Lower leg skin (tissue), 4 donors: Measurements from ENCODE around the gene ENTPD3. TPM values are rescaled to one million over a fixed set of nuclear protein-coding genes. Genes with fewer than 3 reads are reported as not detected.

Experiments
- DNase-seq, 2 donors: peaks; one replicate each; pipeline ENCODE4 v3.0.0-alpha.2; 2019; ENCODE audit warnings: low spot score in 2 of 2
- H3K4me3 ChIP-seq: fragments of 200-600 bp; sonication (generic); 2 replicates; pipeline ENCODE4 v1.5.1; 2017; ENCODE audit warnings: mild to moderate bottlenecking, low read depth; ENCODE audit not compliant: poor library complexity, severe bottlenecking
- POLR2A ChIP-seq, 2 donors: fragments of 450-650 bp; IDR thresholded peaks; one replicate each; pipeline ENCODE4 v1.6.1; 2016 to 2017; ENCODE audit warnings: antibody characterized with exemption in 2 of 2, mild to moderate bottlenecking in 1 of 2, moderate library complexity in 1 of 2
- WGBS, 2 donors: methylation state at CpG; one replicate each; pipeline ENCODE4 v1.1.5; 2018; 5-methylcytosine and 5-hydroxymethylcytosine counted together
- intact Hi-C: fragments of 100-400 bp; cut with DNase I; formaldehyde crosslinking; loops from one replicate; pipeline ENCODE4 v1.15.0; 2023; ENCODE audit warnings: low total_unique reads
- total RNA-seq, 4 donors: library from RNA; depleted of rRNA; stranded (reverse); fragments of >200 nt; gene quantifications; one replicate each; pipeline ENCODE4 v1.1.0, GENCODE V29; 2016
- TF ChIP-seq, protein P1 (sequence below), 3 donors: fragments of 450-650 bp; IDR thresholded peaks; one replicate each; pipeline ENCODE4 v1.5.1; 2016; ENCODE audit warnings: antibody characterized with exemption in 3 of 3, mild to moderate bottlenecking in 3 of 3, moderate library complexity in 2 of 3

ENTPD3 gene
- total RNA-seq, 4 donors from 2014 or later: 4.9 to 6.2 (median 5.4) TPM

DNA sequence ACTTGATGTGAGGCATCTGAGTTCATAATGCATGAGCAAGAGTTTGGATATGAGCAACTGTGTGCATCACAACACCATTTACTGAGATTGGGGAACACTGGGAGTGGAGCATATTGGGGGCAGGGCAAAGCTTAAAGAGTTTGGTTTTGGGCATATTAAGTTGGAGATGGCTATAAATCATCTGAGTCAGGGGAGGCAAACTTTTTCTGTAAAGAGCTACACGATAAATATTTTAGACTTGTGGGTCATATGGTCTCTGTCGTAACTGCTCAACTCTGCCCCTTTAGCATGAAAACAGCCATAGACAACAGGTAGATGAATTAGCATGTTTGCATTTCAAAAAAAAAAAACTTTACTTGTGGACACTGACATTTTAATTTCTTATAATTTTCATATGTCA is 20.0 kb downstream of the ENTPD3 start:
- no peak for DNase-seq
- no peak overlapping the region for H3K4me3 ChIP-seq
- intact Hi-C loops: no loop called here
- TF ChIP-seq POLR2A (IDR thresholded peaks at IDR 0.05): no peak
- TF ChIP-seq, protein P1, sequence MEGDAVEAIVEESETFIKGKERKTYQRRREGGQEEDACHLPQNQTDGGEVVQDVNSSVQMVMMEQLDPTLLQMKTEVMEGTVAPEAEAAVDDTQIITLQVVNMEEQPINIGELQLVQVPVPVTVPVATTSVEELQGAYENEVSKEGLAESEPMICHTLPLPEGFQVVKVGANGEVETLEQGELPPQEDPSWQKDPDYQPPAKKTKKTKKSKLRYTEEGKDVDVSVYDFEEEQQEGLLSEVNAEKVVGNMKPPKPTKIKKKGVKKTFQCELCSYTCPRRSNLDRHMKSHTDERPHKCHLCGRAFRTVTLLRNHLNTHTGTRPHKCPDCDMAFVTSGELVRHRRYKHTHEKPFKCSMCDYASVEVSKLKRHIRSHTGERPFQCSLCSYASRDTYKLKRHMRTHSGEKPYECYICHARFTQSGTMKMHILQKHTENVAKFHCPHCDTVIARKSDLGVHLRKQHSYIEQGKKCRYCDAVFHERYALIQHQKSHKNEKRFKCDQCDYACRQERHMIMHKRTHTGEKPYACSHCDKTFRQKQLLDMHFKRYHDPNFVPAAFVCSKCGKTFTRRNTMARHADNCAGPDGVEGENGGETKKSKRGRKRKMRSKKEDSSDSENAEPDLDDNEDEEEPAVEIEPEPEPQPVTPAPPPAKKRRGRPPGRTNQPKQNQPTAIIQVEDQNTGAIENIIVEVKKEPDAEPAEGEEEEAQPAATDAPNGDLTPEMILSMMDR (IDR thresholded peaks at IDR 0.05): no peak
- 72 to 80% methylated on average over 2 of the region's 2 CpGs for WGBS, 2 donors

DNA sequence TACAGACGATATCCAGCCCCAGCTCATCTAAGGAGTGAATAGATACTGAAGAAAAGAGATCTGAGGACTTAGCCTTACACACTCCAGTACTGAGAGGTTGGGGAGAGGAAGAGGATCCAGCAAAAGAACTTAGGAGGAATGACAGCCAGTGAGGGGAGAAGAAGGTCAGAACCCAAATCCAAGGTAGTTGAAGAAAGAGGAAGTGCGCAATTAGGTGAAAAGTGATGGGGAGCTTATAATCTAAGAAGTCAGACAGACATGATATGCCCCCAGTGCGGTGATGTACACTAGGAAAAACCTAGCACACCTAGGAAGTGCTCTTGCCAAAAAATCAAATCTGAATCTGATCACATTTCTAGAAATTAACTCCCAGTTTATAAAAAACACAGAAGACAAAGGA is 20.6 kb downstream of the ENTPD3 start:
- H3K4me3 ChIP-seq: no peak overlapping the region
- no peak for DNase-seq
- WGBS, 2 donors: 76 to 78% methylated on average over 3 of the region's 3 CpGs
- TF ChIP-seq POLR2A (IDR thresholded peaks at IDR 0.05): no peak
- TF ChIP-seq, protein P1 (IDR thresholded peaks at IDR 0.05): no peak
- intact Hi-C loops: no loop called here

DNA sequence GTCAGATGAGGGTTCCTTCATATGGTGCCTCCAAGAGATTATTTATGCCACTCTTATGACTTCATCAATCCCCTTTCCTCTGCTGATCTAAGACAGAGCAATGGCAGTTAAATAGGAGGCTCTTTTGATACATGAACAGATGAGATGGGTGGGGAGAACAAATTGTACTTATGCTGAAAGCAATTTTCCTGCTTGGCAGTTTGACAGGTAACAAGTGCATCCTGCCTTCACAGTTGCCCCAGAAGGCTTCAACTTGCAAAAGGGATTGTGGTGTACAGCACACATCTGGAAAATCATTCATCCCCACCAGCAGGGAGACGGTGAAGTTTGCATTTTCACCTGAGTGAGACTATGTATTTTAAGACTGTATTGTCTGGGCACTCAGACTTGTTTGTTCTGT is 27.3 kb downstream of the ENTPD3 start:
- intact Hi-C loops: no loop called here
- H3K4me3 ChIP-seq: no peak overlapping the region
- TF ChIP-seq POLR2A (IDR thresholded peaks at IDR 0.05): no peak
- DNase-seq: no peak
- 78 to 84% methylated on average over 1 of the region's 1 CpG for WGBS, 2 donors

DNA sequence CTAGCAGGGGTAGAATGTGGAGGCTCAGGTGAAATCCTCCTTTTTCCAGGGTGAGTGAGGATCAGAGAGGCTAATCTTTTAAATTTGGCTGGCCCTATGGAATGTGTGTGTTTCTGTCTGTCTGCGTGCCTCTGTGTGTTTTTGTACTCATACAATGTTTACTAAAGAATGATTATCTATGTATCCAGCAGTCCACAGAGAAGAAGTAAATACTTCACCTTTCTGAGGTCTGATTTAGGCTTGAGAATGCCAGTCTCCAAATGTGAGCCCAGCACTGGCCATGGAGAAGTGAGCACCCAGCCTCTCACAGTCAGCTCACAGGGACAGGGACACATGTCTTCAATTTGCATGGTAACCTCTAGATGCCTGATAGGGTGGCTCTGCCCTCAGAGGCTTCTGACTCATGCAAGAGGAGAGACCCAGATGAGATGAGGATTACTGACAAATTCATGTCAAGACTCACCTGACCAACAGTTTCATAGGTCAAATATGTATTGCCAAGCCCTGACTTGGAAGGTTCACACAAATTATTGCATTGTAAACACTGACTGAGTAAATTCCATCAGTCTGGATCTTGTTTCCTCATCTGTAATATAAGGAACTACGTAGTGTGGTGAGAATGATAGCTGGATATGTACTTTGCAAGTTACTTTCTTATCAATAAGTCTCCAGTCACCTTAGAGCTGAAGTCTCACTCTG is 31.0 kb downstream of the ENTPD3 start:
- H3K4me3 ChIP-seq: no peak overlapping the region
- intact Hi-C loops: no loop called here
- 79 to 82% methylated on average over 2 of the region's 2 CpGs for WGBS, 2 donors
- no peak for DNase-seq
- TF ChIP-seq POLR2A (IDR thresholded peaks at IDR 0.05): no peak
- TF ChIP-seq, protein P1 (IDR thresholded peaks at IDR 0.05): no peak

DNA sequence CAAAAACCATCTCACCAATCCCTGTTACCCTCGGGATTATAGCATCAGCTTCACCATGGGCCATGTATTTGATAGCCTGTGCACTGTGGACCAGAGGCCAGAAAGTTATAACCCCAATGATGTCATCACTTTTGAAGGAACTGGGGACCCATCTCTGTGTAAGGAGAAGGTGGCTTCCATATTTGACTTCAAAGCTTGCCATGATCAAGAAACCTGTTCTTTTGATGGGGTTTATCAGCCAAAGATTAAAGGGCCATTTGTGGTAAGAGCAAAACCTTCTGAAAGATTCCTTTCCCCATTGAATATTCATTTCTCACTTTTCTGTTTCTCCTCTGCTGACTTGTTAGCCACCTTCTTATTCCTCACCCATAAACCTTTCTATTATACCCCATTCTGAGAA is 35.9 kb downstream of the ENTPD3 start:
- whole genome bisulfite sequencing, 2 donors: 90 to 96% methylated on average over 1 of the region's 1 CpG
- no peak for TF ChIP-seq POLR2A (IDR thresholded peaks at IDR 0.05)
- TF ChIP-seq, protein P1 (IDR thresholded peaks at IDR 0.05): no peak
- intact Hi-C loops: no loop called here
- DNase-seq: no peak
- no peak overlapping the region for H3K4me3 ChIP-seq

DNA sequence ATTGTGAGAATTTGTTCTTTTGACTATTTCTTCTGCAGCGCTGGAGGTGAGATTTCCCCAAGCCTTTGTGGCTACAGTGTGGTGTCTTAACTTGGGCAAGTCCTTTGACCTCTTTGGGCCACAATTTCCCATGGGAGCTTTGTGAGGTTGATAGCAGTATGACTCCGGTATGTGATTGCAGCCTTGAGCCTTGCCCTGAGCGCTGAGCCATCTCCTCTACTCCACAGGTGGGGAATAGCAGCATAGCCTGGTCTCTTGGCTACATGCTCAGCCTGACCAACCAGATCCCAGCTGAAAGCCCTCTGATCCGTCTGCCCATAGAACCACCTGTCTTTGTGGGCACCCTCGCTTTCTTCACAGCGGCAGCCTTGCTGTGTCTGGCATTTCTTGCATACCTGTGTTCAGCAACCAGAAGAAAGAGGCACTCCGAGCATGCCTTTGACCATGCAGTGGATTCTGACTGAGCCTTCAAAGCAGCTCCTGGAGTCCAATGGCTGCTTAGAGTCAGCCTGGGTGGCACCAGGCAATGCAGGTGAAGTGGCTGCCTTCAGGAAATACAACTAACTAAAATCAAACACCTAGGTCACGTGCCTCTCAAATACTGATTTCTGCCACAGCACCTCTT is 40.2 kb downstream of the ENTPD3 start:
- DNase-seq: no peak
- intact Hi-C loops: no loop called here
- TF ChIP-seq, protein P1 (IDR thresholded peaks at IDR 0.05): no peak
- no peak for TF ChIP-seq POLR2A (IDR thresholded peaks at IDR 0.05)
- WGBS, 2 donors: 91 to 95% methylated on average over 8 of the region's 8 CpGs
- no peak overlapping the region for H3K4me3 ChIP-seq
